DOHH2 (cell line): Measurements from ENCODE around the gene PTGES.

Experiments
- H3F3A ChIP-seq: fragments of 200-600 bp; sonication (generic), shearing (Covaris generic); 2 replicates; pipeline ENCODE4 v1.6.0; 2016; ENCODE audit warnings: antibody characterized with exemption, mild to moderate bottlenecking; ENCODE audit not compliant: control insufficient read depth, insufficient read depth
- H3K27ac ChIP-seq: fragments of 200-600 bp; sonication (generic); 2 replicates; pipeline ENCODE4 v1.5.1; 2014; ENCODE audit warnings: low read depth, mild to moderate bottlenecking, low read length, moderate library complexity
- H3K27me3 ChIP-seq: fragments of 200-600 bp; sonication (generic); 2 replicates; pipeline ENCODE4 v1.6.1; 2014; ENCODE audit warnings: mild to moderate bottlenecking, low read length, mixed read lengths; ENCODE audit not compliant: control insufficient read depth
- H3K36me3 ChIP-seq: fragments of 200-600 bp; sonication (generic); 2 replicates; pipeline ENCODE4 v1.6.1; 2014; ENCODE audit warnings: mild to moderate bottlenecking, low read length, moderate library complexity, mixed read lengths; ENCODE audit not compliant: control insufficient read depth
- H3K4me1 ChIP-seq: fragments of 200-600 bp; sonication (generic); 2 replicates; pipeline ENCODE4 v1.6.1; 2014; ENCODE audit warnings: mild to moderate bottlenecking, low read length, mixed read lengths; ENCODE audit not compliant: control insufficient read depth
- H3K4me2 ChIP-seq: fragments of 200-600 bp; sonication (generic); 2 replicates; pipeline ENCODE4 v1.6.0; 2014; ENCODE audit warnings: mild to moderate bottlenecking, low read length, moderate library complexity
- H3K4me3 ChIP-seq: fragments of 200-600 bp; sonication (generic); 2 replicates; pipeline ENCODE4 v1.5.1; 2014; ENCODE audit warnings: mild to moderate bottlenecking, low read length, mixed read lengths
- H3K79me2 ChIP-seq: fragments of 200-600 bp; sonication (generic); 2 replicates; pipeline ENCODE4 v1.6.1; 2014; ENCODE audit warnings: mild to moderate bottlenecking, low read length, mixed read lengths; ENCODE audit not compliant: control insufficient read depth
- H3K9me2 ChIP-seq: fragments of 200-600 bp; sonication (generic); replicated peaks from 2 replicates; pipeline ENCODE4 v1.6.1; 2014; ENCODE audit warnings: mild to moderate bottlenecking, low read length, mixed read lengths; ENCODE audit not compliant: control insufficient read depth
- H3K9me3 ChIP-seq: fragments of 200-600 bp; sonication (generic); 2 replicates; pipeline ENCODE4 v1.6.1; 2014; ENCODE audit warnings: antibody characterized with exemption, low read length, mixed read lengths; ENCODE audit not compliant: control insufficient read depth, insufficient read depth
- H4K20me1 ChIP-seq: fragments of 200-600 bp; sonication (generic); 2 replicates; pipeline ENCODE4 v1.6.0; 2014; ENCODE audit warnings: low read depth, mild to moderate bottlenecking, antibody characterized with exemption, low read length, moderate library complexity; ENCODE audit not compliant: control insufficient read depth, insufficient read depth
- CTCF ChIP-seq: fragments of 200-600 bp; sonication (generic); IDR thresholded peaks from one replicate; pipeline ENCODE4 v1.5.1; 2014; ENCODE audit warnings: antibody characterized with exemption, mild to moderate bottlenecking, low read depth, low read length; ENCODE audit not compliant: poor library complexity, severe bottlenecking
- EZH2phosphoT487 ChIP-seq: fragments of 200-600 bp; sonication (generic); IDR thresholded peaks from 2 replicates; pipeline ENCODE4 v1.6.1; 2017; ENCODE audit warnings: borderline replicate concordance, mild to moderate bottlenecking, antibody characterized with exemption, low read length, moderate library complexity, mixed read lengths

Gene PTGES

GRCh38 chr9:129746092-129746777 is 6.6 kb downstream of the PTGES start:
- no peaks in the 10 kb centered on the region for H3K4me1 ChIP-seq
- H3K27ac ChIP-seq, result no peak overlapping the region
- H3F3A ChIP-seq, result no peaks in the 10 kb centered on the region
- TF ChIP-seq CTCF (no peak), EZH2phosphoT487 (no peak)
- no peaks in the 10 kb centered on the region for H3K36me3 ChIP-seq
- H3K79me2 ChIP-seq, result no peaks in the 10 kb centered on the region
- no peak overlapping the region for H3K4me2 ChIP-seq
- H3K4me3 ChIP-seq, result no peak overlapping the region
- H4K20me1 ChIP-seq, result no peaks in the 10 kb centered on the region
- no peaks in the 10 kb centered on the region for H3K9me3 ChIP-seq
- H3K27me3 ChIP-seq, result peaks cover 5% of the 10 kb centered on the region; the same call in 1 of the 2 replicates
- H3K9me2 ChIP-seq, result no peaks in the 10 kb centered on the region

- H3F3A ChIP-seq, result no peaks in the 10 kb centered on the region
- H3K27me3 ChIP-seq, result peaks cover 5% of the 10 kb centered on the region; the same call in 1 of the 2 replicates
- H3K4me2 ChIP-seq, result no peak overlapping the region
- H3K9me2 ChIP-seq, result no peaks in the 10 kb centered on the region
- no peaks in the 10 kb centered on the region for H3K79me2 ChIP-seq
- H3K36me3 ChIP-seq, result no peaks in the 10 kb centered on the region
- no peaks in the 10 kb centered on the region for H3K4me1 ChIP-seq
- no peaks in the 10 kb centered on the region for H3K9me3 ChIP-seq
- no peak overlapping the region for H3K4me3 ChIP-seq
- H4K20me1 ChIP-seq, result no peaks in the 10 kb centered on the region
- no peak for TF ChIP-seq EZH2phosphoT487
- TF ChIP-seq CTCF, result no peak
- no peak overlapping the region for H3K27ac ChIP-seq
Observed at GRCh38 chr9:129745200-129745599, 7.6 kb downstream of the PTGES start.

- no peak overlapping the region for H3K4me2 ChIP-seq
- H3K9me3 ChIP-seq, result no peaks in the 10 kb centered on the region
- H3K9me2 ChIP-seq, result no peaks in the 10 kb centered on the region
- no peak overlapping the region for H3K27ac ChIP-seq
- H3K79me2 ChIP-seq, result no peaks in the 10 kb centered on the region
- H3K36me3 ChIP-seq, result no peaks in the 10 kb centered on the region
- H3K4me3 ChIP-seq, result no peak overlapping the region
- peaks cover 3% of the 10 kb centered on the region; the same call in 1 of the 2 replicates for H3K27me3 ChIP-seq
- peaks cover 14% of the 10 kb centered on the region for H3K4me1 ChIP-seq
- no peaks in the 10 kb centered on the region for H4K20me1 ChIP-seq
- no peaks in the 10 kb centered on the region for H3F3A ChIP-seq
- TF ChIP-seq CTCF, result no peak
- TF ChIP-seq EZH2phosphoT487, result no peak
Observed at GRCh38 chr9:129740666-129741464, 12.0 kb downstream of the PTGES start.
